Breast epithelium (tissue), 4 donors: ENCODE results near the gene SEPTIN6. TPM values are rescaled to one million over a fixed set of nuclear protein-coding genes. Genes with fewer than 3 reads are reported as not detected.

ENCODE experiments used
- DNase-seq, 2 donors: peaks; one replicate each; pipeline ENCODE4 v3.0.0-alpha.2; 2019; ENCODE audit warnings: low spot score in 2 of 2
- H3K27ac ChIP-seq, 2 donors: fragments of 200-600 bp; sonication (generic) in 1 of 2; one replicate each; pipeline ENCODE4 v1.5.1; 2016 to 2019; ENCODE audit warnings: mild to moderate bottlenecking in 1 of 2
- H3K27me3 ChIP-seq, 2 donors: fragments of 200-600 bp; sonication (generic) in 1 of 2; one replicate each; pipeline versions ENCODE4 v1.5.1 to v1.6.0; 2017 to 2019; ENCODE audit warnings: control low read depth in 1 of 2, mild to moderate bottlenecking in 1 of 2
- H3K36me3 ChIP-seq: fragments of 200-600 bp; one replicate; pipeline ENCODE4 v1.5.1; 2019
- H3K4me1 ChIP-seq, 2 donors: fragments of 200-600 bp; sonication (generic); one replicate each; pipeline ENCODE4 v1.5.1; 2016 to 2019; ENCODE audit warnings: control low read depth in 1 of 2
- H3K4me3 ChIP-seq, 3 donors: fragments of 200-600 bp; sonication (generic); 1 replicate in 2 of 3; 2 replicates in 1 of 3; pipeline ENCODE4 v1.5.1; 2016 to 2019; ENCODE audit warnings: mild to moderate bottlenecking in 3 of 3, moderate library complexity in 2 of 3
- H3K9me3 ChIP-seq, 2 donors: fragments of 200-600 bp; sonication (generic) in 1 of 2; one replicate each; pipeline ENCODE4 v1.5.1; 2016 to 2019; ENCODE audit warnings: control low read depth in 1 of 2
- CTCF ChIP-seq, 3 donors: fragments of 450-650 bp; IDR thresholded peaks; one replicate each; pipeline ENCODE4 v1.5.1; 2016 to 2017; ENCODE audit warnings: antibody characterized with exemption in 3 of 3, mild to moderate bottlenecking in 3 of 3, moderate library complexity in 3 of 3
- POLR2A ChIP-seq: fragments of 450-650 bp; IDR thresholded peaks from one replicate; pipeline ENCODE4 v1.6.1; 2016; ENCODE audit warnings: antibody characterized with exemption, mild to moderate bottlenecking, moderate library complexity
- POLR2AphosphoS5 ChIP-seq, 3 donors: sonication (generic); formaldehyde crosslinking; IDR thresholded peaks; one replicate each; pipeline ENCODE4 v1.6.1; 2017; ENCODE audit warnings: antibody characterized with exemption in 3 of 3
- intact Hi-C: fragments of 100-400 bp; cut with DNase I; formaldehyde crosslinking; loops from one replicate; pipeline ENCODE4 v1.15.1; 2023; ENCODE audit warnings: low total_unique reads
- total RNA-seq, 3 donors: library from RNA; depleted of rRNA; stranded (reverse); fragments of >200 nt; gene quantifications; one replicate each; pipeline ENCODE4 v1.1.0, GENCODE V29; 2016

The SEPTIN6 gene
- total RNA-seq: 10 to 100 TPM; 13.1 to 29.2 (median 23.3) TPM

- TF ChIP-seq POLR2AphosphoS5 (IDR thresholded peaks at IDR 0.05) (peak in 1 of 3 donors; percentile 36), POLR2A (no peak), CTCF (IDR thresholded peaks at IDR 0.05) (no peak)
- intact Hi-C loops: no loop called here
Measured at GRCh38 chrX:119693040-119693995, at the start of gene SEPTIN6. TSS of gene SEPTIN6 (minus strand) at chrX:119693168. CDS start at chrX:119693105, 63 bp downstream.

GRCh38 chrX:119738742-119739141, 45.8 kb upstream of the SEPTIN6 start:
- H3K9me3 ChIP-seq: no peaks in the 10 kb centered on the region

More at GRCh38 chrX:119693040-119693995, at the start of gene SEPTIN6:
- Histone ChIP-seq H3K27me3 (peaks cover 0 to 7% of the 10 kb centered on the region in 2 donors), H3K4me1 (no peaks in the 10 kb centered on the region), H3K27ac (peak within 1 kb of the TSS; percentile 61 to 79), H3K36me3 (no peaks in the 10 kb centered on the region), H3K4me3 (peak within 1 kb of the TSS; percentile 71 to 84 (median 72)), H3K9me3 (no peaks in the 10 kb centered on the region)
- peak in 1 of 2 donors; percentile 36 for DNase-seq

GRCh38 chrX:119736206-119736764, 43.3 kb upstream of the SEPTIN6 start:
- Histone ChIP-seq H3K9me3 (no peaks in the 10 kb centered on the region), H3K27me3 (peaks cover 0 to 21% of the 10 kb centered on the region in 2 donors), H3K4me3 (no peak overlapping the region), H3K27ac (no peak overlapping the region), H3K36me3 (no peaks in the 10 kb centered on the region), H3K4me1 (no peaks in the 10 kb centered on the region)
- no peak for DNase-seq
- intact Hi-C loops: no loop called here
- TF ChIP-seq CTCF (IDR thresholded peaks at IDR 0.05): no peak
- no peak for TF ChIP-seq POLR2AphosphoS5 (IDR thresholded peaks at IDR 0.05)
- no peak for TF ChIP-seq POLR2A

More at GRCh38 chrX:119738742-119739141, 45.8 kb upstream of the SEPTIN6 start:
- TF ChIP-seq POLR2AphosphoS5 (IDR thresholded peaks at IDR 0.05) (no peak), CTCF (IDR thresholded peaks at IDR 0.05) (no peak), POLR2A (no peak)
- Histone ChIP-seq H3K36me3 (no peaks in the 10 kb centered on the region), H3K4me3 (no peak overlapping the region), H3K27ac (no peak overlapping the region), H3K27me3 (peaks cover 0 to 13% of the 10 kb centered on the region in 2 donors), H3K4me1 (no peaks in the 10 kb centered on the region)
- no peak for DNase-seq
- intact Hi-C loops: no loop called here

- Histone ChIP-seq H3K9me3 (no peaks in the 10 kb centered on the region), H3K4me3 (no peak overlapping the region), H3K4me1 (no peaks in the 10 kb centered on the region), H3K27ac (no peak overlapping the region), H3K27me3 (peaks cover 0 to 26% of the 10 kb centered on the region in 2 donors), H3K36me3 (no peaks in the 10 kb centered on the region)
- intact Hi-C loops: no loop called here
- DNase-seq: no peak
- TF ChIP-seq CTCF (IDR thresholded peaks at IDR 0.05) (no peak), POLR2A (no peak), POLR2AphosphoS5 (IDR thresholded peaks at IDR 0.05) (no peak)
Measured at GRCh38 chrX:119735467-119735866, 42.5 kb upstream of the SEPTIN6 start.

- intact Hi-C loops: no loop called here
- Histone ChIP-seq H3K27ac (no peak overlapping the region), H3K27me3 (peaks cover 0 to 26% of the 10 kb centered on the region in 2 donors), H3K4me3 (no peak overlapping the region), H3K36me3 (no peaks in the 10 kb centered on the region), H3K4me1 (no peaks in the 10 kb centered on the region), H3K9me3 (no peaks in the 10 kb centered on the region)
- TF ChIP-seq CTCF (IDR thresholded peaks at IDR 0.05) (no peak), POLR2A (no peak), POLR2AphosphoS5 (IDR thresholded peaks at IDR 0.05) (no peak)
- DNase-seq: no peak
Measured at GRCh38 chrX:119734897-119735339, 42.0 kb upstream of the SEPTIN6 start.
